Tibial nerve (tissue), 3 donors: Measurements from ENCODE around the gene PNKD.

ENCODE experiments used
- CTCF ChIP-seq, 5 experiments: fragments of 200-600 bp in 3 of 5; fragments of 450-650 bp in 2 of 5; sonication (generic) in 3 of 5; IDR thresholded peaks; one replicate each; pipeline ENCODE4 v1.5.1; 2016 to 2019; ENCODE audit warnings: antibody characterized with exemption in 5 of 5, mild to moderate bottlenecking in 3 of 5, moderate library complexity in 2 of 5
- POLR2A ChIP-seq, 2 donors: fragments of 450-650 bp; IDR thresholded peaks; one replicate each; pipeline ENCODE4 v1.6.1; 2017; ENCODE audit warnings: antibody characterized with exemption in 2 of 2, mild to moderate bottlenecking in 2 of 2, moderate library complexity in 2 of 2

- TF ChIP-seq CTCF (IDR thresholded peaks at IDR 0.05) = no peak
- TF ChIP-seq POLR2A (IDR thresholded peaks at IDR 0.05) = no peak
Measured at GRCh38 chr2:218235017-218235416, 35.3 kb upstream of the PNKD start.
